AG10803 (cell line): Measurements from ENCODE around the gene PRR14.

Experiments used
- DNase-seq: peaks from one replicate; pipeline ENCODE4 v3.0.0; 2010; ENCODE audit warnings: low read depth
- H3K4me3 ChIP-seq: 2 replicates; pipeline ENCODE4 v1.5.1; 2011; ENCODE audit warnings: mild to moderate bottlenecking, low read length, control low read depth
- TF ChIP-seq, protein P1 (sequence below): conservative IDR thresholded peaks from 2 replicates; pipeline ENCODE4 v1.5.1; 2011; ENCODE audit warnings: mild to moderate bottlenecking, low read length, control low read depth, inconsistent platforms

Gene PRR14

GRCh38 chr16:30606004-30606403 is 44.8 kb upstream of the PRR14 start:
- H3K4me3 ChIP-seq, result no peak overlapping the region
- TF ChIP-seq, protein P1, sequence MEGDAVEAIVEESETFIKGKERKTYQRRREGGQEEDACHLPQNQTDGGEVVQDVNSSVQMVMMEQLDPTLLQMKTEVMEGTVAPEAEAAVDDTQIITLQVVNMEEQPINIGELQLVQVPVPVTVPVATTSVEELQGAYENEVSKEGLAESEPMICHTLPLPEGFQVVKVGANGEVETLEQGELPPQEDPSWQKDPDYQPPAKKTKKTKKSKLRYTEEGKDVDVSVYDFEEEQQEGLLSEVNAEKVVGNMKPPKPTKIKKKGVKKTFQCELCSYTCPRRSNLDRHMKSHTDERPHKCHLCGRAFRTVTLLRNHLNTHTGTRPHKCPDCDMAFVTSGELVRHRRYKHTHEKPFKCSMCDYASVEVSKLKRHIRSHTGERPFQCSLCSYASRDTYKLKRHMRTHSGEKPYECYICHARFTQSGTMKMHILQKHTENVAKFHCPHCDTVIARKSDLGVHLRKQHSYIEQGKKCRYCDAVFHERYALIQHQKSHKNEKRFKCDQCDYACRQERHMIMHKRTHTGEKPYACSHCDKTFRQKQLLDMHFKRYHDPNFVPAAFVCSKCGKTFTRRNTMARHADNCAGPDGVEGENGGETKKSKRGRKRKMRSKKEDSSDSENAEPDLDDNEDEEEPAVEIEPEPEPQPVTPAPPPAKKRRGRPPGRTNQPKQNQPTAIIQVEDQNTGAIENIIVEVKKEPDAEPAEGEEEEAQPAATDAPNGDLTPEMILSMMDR, result no peak
- DNase-seq, result no peak

DNA sequence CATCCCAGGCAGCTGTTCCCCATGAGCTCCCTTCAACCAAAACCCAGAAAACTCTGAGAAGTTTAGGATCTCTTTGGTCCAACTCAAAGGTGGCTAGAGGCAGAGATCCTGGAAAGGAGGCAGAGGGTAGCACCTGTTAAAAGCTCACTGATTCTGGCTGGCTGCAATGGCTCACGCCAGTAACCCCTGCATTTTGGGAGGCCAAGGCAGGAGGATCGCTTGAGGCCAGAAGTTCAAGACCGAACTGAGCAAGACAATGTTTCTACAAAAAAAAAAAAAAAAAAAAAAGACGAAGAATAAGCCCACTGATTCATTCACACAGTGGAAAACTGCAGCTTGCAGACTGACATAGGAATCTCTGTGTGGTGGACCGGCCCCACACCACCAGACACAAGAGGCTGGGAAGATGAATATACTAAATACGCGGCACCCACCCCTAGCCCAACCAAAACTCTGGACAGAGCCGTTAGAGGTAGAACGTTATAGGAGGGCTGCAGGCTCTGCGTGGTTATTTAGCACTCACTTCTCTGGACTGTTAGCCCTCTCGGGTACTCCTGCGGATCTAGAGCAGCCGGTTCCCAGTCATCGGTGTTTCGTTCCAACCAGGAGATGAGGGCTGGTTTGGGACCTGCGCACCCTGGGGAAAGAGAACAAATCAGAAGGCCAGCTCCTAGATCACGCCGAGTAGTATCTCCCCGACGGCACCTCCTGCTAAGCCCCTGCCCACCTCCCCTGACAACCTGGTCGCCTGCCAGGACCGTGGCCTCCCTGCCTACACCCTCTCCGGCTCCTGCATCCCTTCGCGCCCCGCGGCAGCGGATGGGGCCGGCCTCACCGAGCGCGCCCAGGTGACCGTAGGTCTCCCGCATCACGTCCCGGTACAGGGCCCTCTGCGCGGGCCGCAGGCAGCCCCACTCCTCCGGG is 41.5 kb upstream of the PRR14 start:
- TF ChIP-seq, protein P1, result no peak
- DNase-seq, result peak; percentile 36
- peak overlapping the region; percentile 94 for H3K4me3 ChIP-seq

GRCh38 chr16:30609926-30610839 is 40.6 kb upstream of the PRR14 start, which contains the start of gene ZNF689:
TSS of gene ZNF689 (minus strand) at chr16:30610389. CDS start at chr16:30610041, 348 bp downstream.
- peak within 1 kb of the TSS; percentile 94 for H3K4me3 ChIP-seq
- TF ChIP-seq, protein P1, result no peak
- DNase-seq, result peak; percentile 95

- no peak overlapping the region for H3K4me3 ChIP-seq
- DNase-seq, result peak; percentile 11
- TF ChIP-seq, protein P1, result peak; percentile 41
Measured at GRCh38 chr16:30615358-30616091, 35.2 kb upstream of the PRR14 start.

- peak; percentile 55 for DNase-seq
- TF ChIP-seq, protein P1, result no peak
- no peak overlapping the region for H3K4me3 ChIP-seq
Measured at GRCh38 chr16:30619202-30619601, 31.6 kb upstream of the PRR14 start.

DNA sequence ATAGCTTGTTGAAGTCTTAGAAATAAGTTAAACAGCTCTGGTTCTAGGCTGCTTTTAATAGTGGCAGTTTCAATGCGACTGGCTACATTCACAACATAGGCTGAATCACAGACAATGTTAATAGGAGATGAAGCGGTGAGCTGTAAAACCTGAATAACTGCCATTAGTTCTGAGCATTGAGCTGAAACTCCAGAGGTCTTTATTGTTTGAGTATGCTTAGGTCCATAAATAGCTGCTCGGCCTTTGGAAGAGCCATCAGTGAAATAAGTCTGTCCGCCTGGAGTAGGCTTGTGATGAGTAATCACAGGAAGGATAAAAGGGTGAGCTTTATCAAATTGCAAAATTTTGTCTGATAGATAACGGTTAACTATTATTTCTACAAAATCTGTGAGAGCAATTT is 31.1 kb upstream of the PRR14 start:
- no peak overlapping the region for H3K4me3 ChIP-seq
- no peak for DNase-seq
- TF ChIP-seq, protein P1, result no peak
